H9 (cell line): ENCODE measurements around the gene TLN1. TPM values are rescaled to one million over a fixed set of nuclear protein-coding genes. Genes with fewer than 3 reads are reported as not detected.

ENCODE experiments used
- DNase-seq: peaks from one replicate; pipeline ENCODE4 v3.0.0-alpha.2; 2017
- H2AFZ ChIP-seq: one replicate; pipeline ENCODE4 v1.6.1; 2013; ENCODE audit warnings: mild to moderate bottlenecking, low read length, control low read depth, moderate library complexity
- H2AK5ac ChIP-seq: 2 replicates; pipeline ENCODE4 v1.6.1; 2013; ENCODE audit warnings: low read length, control low read depth, mixed read lengths; ENCODE audit not compliant: insufficient read length
- H2BK120ac ChIP-seq: one replicate; pipeline ENCODE4 v1.6.1; 2013; ENCODE audit warnings: low read depth, mild to moderate bottlenecking, low read length, control low read depth, inconsistent platforms; ENCODE audit not compliant: poor library complexity, severe bottlenecking
- H2BK12ac ChIP-seq: 2 replicates; pipeline ENCODE4 v1.6.1; 2013; ENCODE audit warnings: low read length, control low read depth, mixed read lengths, low read depth; ENCODE audit not compliant: insufficient read length
- H2BK15ac ChIP-seq: 2 replicates; pipeline ENCODE4 v1.6.1; 2013; ENCODE audit warnings: low read depth, low read length, control low read depth
- H2BK20ac ChIP-seq: one replicate; pipeline ENCODE4 v1.6.1; 2013; ENCODE audit warnings: low read depth, mild to moderate bottlenecking, low read length, control low read depth, inconsistent platforms; ENCODE audit not compliant: poor library complexity, severe bottlenecking
- H2BK5ac ChIP-seq: 2 replicates; pipeline ENCODE4 v1.6.1; 2013; ENCODE audit warnings: low read length, control low read depth, mixed read lengths; ENCODE audit not compliant: insufficient read length
- H3K14ac ChIP-seq: 2 replicates; pipeline ENCODE4 v1.6.1; 2013; ENCODE audit warnings: low read length, control low read depth; ENCODE audit not compliant: insufficient read depth
- H3K18ac ChIP-seq: 2 replicates; pipeline ENCODE4 v1.6.1; 2013; ENCODE audit warnings: low read depth, mild to moderate bottlenecking, mixed read lengths, low read length, control low read depth; ENCODE audit not compliant: insufficient read length
- H3K23ac ChIP-seq: 2 replicates; pipeline ENCODE4 v1.6.1; 2013; ENCODE audit warnings: low read length, control low read depth, mixed read lengths, low read depth; ENCODE audit not compliant: insufficient read length
- H3K23me2 ChIP-seq: 2 replicates; pipeline ENCODE4 v1.6.1; 2013; ENCODE audit warnings: low read depth, mild to moderate bottlenecking, mixed read lengths, low read length, control low read depth; ENCODE audit not compliant: insufficient read length, poor library complexity, severe bottlenecking
- H3K27ac ChIP-seq: 2 replicates; pipeline ENCODE4 v1.5.1; 2013; ENCODE audit warnings: low read length, control low read depth, mixed read lengths, low read depth; ENCODE audit not compliant: insufficient read length
- H3K27me3 ChIP-seq: 2 replicates; pipeline ENCODE4 v1.6.1; 2013; ENCODE audit warnings: low read length, control low read depth, inconsistent platforms; ENCODE audit not compliant: insufficient read depth
- H3K4ac ChIP-seq: 2 replicates; pipeline ENCODE4 v1.6.1; 2013; ENCODE audit warnings: low read depth, mild to moderate bottlenecking, control low read depth, inconsistent platforms, low read length, moderate library complexity
- H3K4me1 ChIP-seq: 2 replicates; pipeline ENCODE4 v1.6.1; 2013; ENCODE audit warnings: low read length, control low read depth, inconsistent platforms; ENCODE audit not compliant: insufficient read depth
- H3K4me2 ChIP-seq: 2 replicates; pipeline ENCODE4 v1.6.1; 2013; ENCODE audit warnings: low read length, control low read depth, mixed read lengths; ENCODE audit not compliant: insufficient read length, insufficient read depth
- H3K56ac ChIP-seq: 2 replicates; pipeline ENCODE4 v1.6.1; 2013; ENCODE audit warnings: low read depth, mild to moderate bottlenecking, mixed read lengths, low read length, control low read depth; ENCODE audit not compliant: insufficient read length
- H3K79me1 ChIP-seq: 2 replicates; pipeline ENCODE4 v1.6.1; 2013; ENCODE audit warnings: low read depth, mild to moderate bottlenecking, moderate library complexity, low read length, control low read depth, inconsistent platforms; ENCODE audit not compliant: insufficient read depth, poor library complexity, severe bottlenecking
- H3K79me2 ChIP-seq: 2 replicates; pipeline ENCODE4 v1.6.1; 2013; ENCODE audit warnings: low read length, control low read depth, inconsistent platforms; ENCODE audit not compliant: insufficient read depth
- H3K9ac ChIP-seq: 2 replicates; pipeline ENCODE4 v1.6.1; 2013; ENCODE audit warnings: low read length, control low read depth, mixed read lengths; ENCODE audit not compliant: insufficient read length; ENCODE audit errors: extremely low read depth
- H3K9me3 ChIP-seq: one replicate; pipeline ENCODE4 v1.6.1; 2013; ENCODE audit warnings: low read depth, low read length, inconsistent platforms; ENCODE audit not compliant: control insufficient read depth
- H3T11ph ChIP-seq: one replicate; pipeline ENCODE4 v1.6.1; 2013; ENCODE audit warnings: mild to moderate bottlenecking, low read length, control low read depth, inconsistent platforms
- H4K20me1 ChIP-seq: one replicate; pipeline ENCODE4 v1.6.1; 2013; ENCODE audit not compliant: control insufficient read depth, insufficient read length, insufficient read depth
- H4K5ac ChIP-seq: 2 replicates; pipeline ENCODE4 v1.6.1; 2013; ENCODE audit warnings: low read depth, mild to moderate bottlenecking, mixed read lengths, low read length, control low read depth; ENCODE audit not compliant: insufficient read length
- H4K8ac ChIP-seq: replicated peaks from 2 replicates; pipeline ENCODE4 v1.6.1; 2013; ENCODE audit warnings: low read length, control low read depth, mixed read lengths, low read depth; ENCODE audit not compliant: insufficient read length
- H4K91ac ChIP-seq: 2 replicates; pipeline ENCODE4 v1.6.1; 2013; ENCODE audit warnings: low read depth, mild to moderate bottlenecking, moderate library complexity, mixed read lengths, low read length, control low read depth; ENCODE audit not compliant: insufficient read length
- H3K27ac Mint-ChIP-seq, 3 experiments: 2 replicates in 2 of 3; 3 replicates in 1 of 3; pipeline ENCODE4 v1.8.0; 2020 to 2021; ENCODE audit warnings: mixed read lengths in 3 of 3, mild to moderate bottlenecking in 1 of 3, moderate library complexity in 1 of 3
- H3K27me3 Mint-ChIP-seq: 2 replicates; pipeline ENCODE4 v1.8.0; 2021; ENCODE audit warnings: low read depth, mild to moderate bottlenecking, moderate library complexity, mixed read lengths
- H3K36me3 Mint-ChIP-seq, 3 experiments: 2 replicates in 2 of 3; 3 replicates in 1 of 3; pipeline ENCODE4 v1.8.0; 2020 to 2021; ENCODE audit warnings: low read depth in 3 of 3, mixed read lengths in 3 of 3; ENCODE audit not compliant: insufficient read depth in 1 of 3
- H3K4me1 Mint-ChIP-seq, 2 experiments: 2 replicates each; pipeline ENCODE4 v1.8.0; 2020; ENCODE audit warnings: mixed read lengths in 2 of 2
- H3K4me3 Mint-ChIP-seq, 2 experiments: 2 replicates in 1 of 2; 3 replicates in 1 of 2; pipeline ENCODE4 v1.8.0; 2020 to 2021; ENCODE audit warnings: mild to moderate bottlenecking in 2 of 2, mixed read lengths in 2 of 2, moderate library complexity in 1 of 2
- H3K9me3 Mint-ChIP-seq, 2 experiments: 2 replicates in 1 of 2; 3 replicates in 1 of 2; pipeline ENCODE4 v1.8.0; 2020; ENCODE audit warnings: mild to moderate bottlenecking in 2 of 2, mixed read lengths in 2 of 2, moderate library complexity in 1 of 2
- CTCF ChIP-seq: fragments of 200-600 bp; sonication (generic); conservative IDR thresholded peaks from 3 replicates; pipeline ENCODE4 v1.8.0; 2021; ENCODE audit warnings: antibody characterized with exemption, mild to moderate bottlenecking
- WGBS: extraction: QIAGEN DNeasy Blood & Tissue Kit; methylation state at CpG from one replicate; pipeline ENCODE4 v1.1.7; 2013; ENCODE audit warnings: missing lambda C conversion rate, low lambda C conversion rate, mixed read lengths; ENCODE audit not compliant: insufficient read length; ENCODE audit errors: extremely low coverage; 5-methylcytosine and 5-hydroxymethylcytosine counted together
- total RNA-seq: library from RNA; stranded (reverse); gene quantifications from 2 replicates; pipeline ENCODE4 v1.2.1, GENCODE V29; 2021

TLN1 gene
- total RNA-seq, 1 experiment from 2014 or later: 102 TPM

GRCh38 chr9:35729101-35729500, 2.9 kb downstream of the TLN1 start:
- H3K4ac ChIP-seq: no peak overlapping the region
- H2BK20ac ChIP-seq: no peak overlapping the region
- H3K27me3 ChIP-seq: no peaks in the 10 kb centered on the region
- H3K4me1 ChIP-seq: peaks cover 25% of the 10 kb centered on the region; the same call in 1 of the 2 replicates
- H3K9me3 ChIP-seq: no peaks in the 10 kb centered on the region
- H3K79me2 ChIP-seq: peaks cover 6% of the 10 kb centered on the region
- H4K8ac ChIP-seq: no peak overlapping the region
- no peaks in the 10 kb centered on the region for H3K79me1 ChIP-seq
- no peaks in the 10 kb centered on the region for H4K20me1 ChIP-seq
- H3K9me3 Mint-ChIP-seq: no peaks in the 10 kb centered on the region
- H2BK12ac ChIP-seq: no peak overlapping the region
- WGBS: no CpG with 5 or more reads among the region's 3 CpGs
- H3K56ac ChIP-seq: no peak overlapping the region
- no peak overlapping the region for H3K4me3 Mint-ChIP-seq
- H2BK5ac ChIP-seq: no peak overlapping the region
- no peak overlapping the region for H3K23ac ChIP-seq
- peaks cover 7% of the 10 kb centered on the region for H3K23me2 ChIP-seq
- no peak overlapping the region for H3T11ph ChIP-seq
- no peak overlapping the region for H3K9ac ChIP-seq
- H3K27me3 Mint-ChIP-seq: no peaks in the 10 kb centered on the region
- DNase-seq: no peak
- H2AFZ ChIP-seq: no peak overlapping the region
- peaks cover 15 to 16% of the 10 kb centered on the region in 2 experiments for H3K4me1 Mint-ChIP-seq
- H4K5ac ChIP-seq: no peak overlapping the region
- H2BK120ac ChIP-seq: no peak overlapping the region
- H3K27ac Mint-ChIP-seq: no peak overlapping the region
- no peak overlapping the region for H2BK15ac ChIP-seq
- no peak for TF ChIP-seq CTCF
- H3K27ac ChIP-seq: no peak overlapping the region
- H3K14ac ChIP-seq: no peak overlapping the region
- no peak overlapping the region for H3K18ac ChIP-seq
- no peak overlapping the region for H4K91ac ChIP-seq
- peaks cover 12 to 19% (median 16%) of the 10 kb centered on the region in 3 experiments; a peak in 6 of 7 replicates for H3K36me3 Mint-ChIP-seq
- H3K4me2 ChIP-seq: peak overlapping the region; percentile 19
- no peak overlapping the region for H2AK5ac ChIP-seq
